Activated CD8-positive, alpha-beta memory T cell treated with anti-CD3 and anti-CD28 coated beads for 4 hours (primary cell): ENCODE results near the gene PGM2L1.
"Not testable (repeated sequence)": the region's sequence is repeated elsewhere in the genome, so short reads cannot be mapped to it uniquely, and the experiment has no call there.

Experiments used
- DNase-seq, 2 donors: peaks; one replicate each; pipeline ENCODE4 v3.0.0-alpha.2; 2020; ENCODE audit warnings: low read depth in 2 of 2

PGM2L1 gene

GRCh38 chr11:74398244-74399159 lies at the start of gene PGM2L1:
TSS of gene PGM2L1 (minus strand) at chr11:74398433. CDS start at chr11:74398161, 272 bp downstream.
- peak; percentile 84 to 88 for DNase-seq

- DNase-seq = no peak
These were observed 49.5 kb upstream of the PGM2L1 start for GRCh38 chr11:74447720-74448119.

GRCh38 chr11:74446532-74446938 lies 48.3 kb upstream of the PGM2L1 start:
- no peak for DNase-seq

DNA sequence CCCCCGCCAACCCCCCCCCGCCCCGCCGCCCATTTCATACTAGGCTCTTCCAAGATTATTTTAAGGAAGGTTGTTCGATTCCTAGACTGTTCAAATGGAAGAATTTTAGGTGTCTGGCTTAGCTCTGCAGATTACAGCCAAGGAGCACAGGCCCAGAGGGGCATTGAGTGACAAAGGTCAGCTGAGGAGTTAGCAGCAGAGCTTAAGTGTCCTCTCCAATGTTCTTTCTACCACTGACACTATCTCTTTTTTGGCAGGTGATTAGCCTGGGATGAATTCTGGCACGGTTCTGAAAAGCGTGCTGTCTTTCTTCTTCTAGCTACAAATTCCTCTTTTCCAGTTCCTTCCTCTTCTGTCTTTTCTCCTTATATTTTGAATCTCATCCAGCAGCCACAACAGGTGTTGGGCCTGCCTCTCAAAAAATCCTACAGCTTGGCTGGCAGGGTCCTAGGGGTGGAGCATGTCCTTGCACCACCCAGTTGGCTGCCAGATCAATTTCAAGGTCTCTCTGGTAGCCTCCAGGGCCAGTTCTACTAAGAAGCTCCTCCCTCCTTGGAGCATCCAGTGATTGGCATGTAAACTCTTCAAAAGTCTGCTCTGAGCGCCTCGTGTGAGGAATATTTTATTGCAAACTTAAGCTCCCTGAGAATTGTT lies 46.1 kb upstream of the PGM2L1 start:
- DNase-seq = no peak

DNA sequence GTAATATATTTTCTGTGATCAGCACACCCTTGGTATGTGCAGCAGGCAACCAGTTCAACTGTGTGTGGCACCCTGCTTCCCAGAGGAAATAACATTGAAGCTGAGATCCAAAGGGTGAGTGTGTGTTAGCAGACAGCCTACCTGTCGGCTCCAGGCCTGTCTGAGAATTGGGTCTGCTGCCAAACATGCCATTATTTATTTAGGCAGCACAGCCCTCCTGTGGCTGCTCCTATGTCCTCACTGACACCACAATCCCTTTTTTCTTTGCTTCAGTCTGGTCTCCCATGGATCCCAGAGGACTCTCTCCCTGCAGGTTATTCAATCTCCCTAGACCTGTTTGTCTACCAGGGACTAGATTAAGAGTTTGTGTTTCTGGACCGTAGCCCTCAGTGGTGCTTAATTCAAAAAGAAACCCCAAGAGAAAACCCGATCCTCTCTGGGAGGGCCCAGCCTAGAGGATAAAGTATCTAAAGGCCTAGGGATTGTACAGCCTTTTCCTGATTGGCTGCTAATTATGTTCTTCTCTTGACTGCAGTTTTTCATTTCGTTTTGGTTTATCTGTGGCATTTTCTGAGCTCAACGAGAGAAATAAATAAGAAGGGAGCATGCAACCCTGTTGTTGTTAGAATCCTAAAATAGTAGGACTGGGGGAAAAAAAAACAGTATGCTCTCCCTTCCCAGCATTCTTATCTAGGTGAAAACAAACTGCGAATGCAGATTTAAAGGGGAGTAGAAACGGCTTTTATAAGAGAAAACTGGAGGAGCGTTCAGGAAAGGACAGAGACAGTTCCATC lies 45.0 kb upstream of the PGM2L1 start:
- no peak for DNase-seq

DNA sequence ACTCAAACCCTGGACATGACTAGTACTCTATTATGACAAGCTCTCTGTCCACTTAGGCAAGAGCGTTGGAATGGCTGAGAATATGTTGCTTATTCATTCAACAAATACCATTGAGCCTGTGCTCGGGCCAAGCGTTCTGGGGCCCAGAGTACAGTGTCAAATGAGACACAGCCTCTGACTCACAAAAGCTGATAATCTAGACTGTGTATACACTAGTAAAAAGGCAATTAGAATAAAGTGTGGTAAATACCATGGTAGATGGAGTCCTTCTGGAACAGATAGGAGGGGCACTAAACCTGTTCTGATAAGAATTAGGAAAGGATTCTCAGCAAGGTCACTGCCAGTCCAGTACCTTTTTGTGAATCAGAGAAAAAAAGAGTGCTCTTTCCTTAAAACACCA lies 44.4 kb upstream of the PGM2L1 start:
- DNase-seq = no peak

DNA sequence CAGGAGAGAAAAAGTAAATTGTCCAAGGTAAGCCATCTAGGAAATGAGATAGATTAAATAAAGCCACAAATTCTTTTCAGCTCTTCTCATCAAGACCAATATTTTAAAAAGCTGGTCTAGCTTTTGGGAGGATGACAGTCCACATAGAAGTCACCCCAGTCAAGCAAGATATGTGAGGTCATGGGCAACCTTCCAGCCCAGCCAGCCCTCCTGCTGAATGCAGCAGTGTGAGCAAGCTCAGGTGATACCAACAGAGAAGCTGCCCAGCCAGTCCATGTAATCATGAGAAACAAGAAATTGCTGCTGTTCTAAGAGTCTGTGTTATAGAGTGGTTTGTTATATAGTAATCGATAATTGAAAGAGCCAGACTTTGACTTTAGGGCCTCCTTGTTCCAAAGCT lies 40.4 kb upstream of the PGM2L1 start:
- no peak for DNase-seq

- no peak for DNase-seq
These were observed 39.3 kb upstream of the PGM2L1 start for GRCh38 chr11:74437441-74438042.

- DNase-seq = no peak
These were observed 36.3 kb upstream of the PGM2L1 start for GRCh38 chr11:74434528-74434927.

GRCh38 chr11:74429205-74429604 lies 31.0 kb upstream of the PGM2L1 start:
- no peak for DNase-seq

DNA sequence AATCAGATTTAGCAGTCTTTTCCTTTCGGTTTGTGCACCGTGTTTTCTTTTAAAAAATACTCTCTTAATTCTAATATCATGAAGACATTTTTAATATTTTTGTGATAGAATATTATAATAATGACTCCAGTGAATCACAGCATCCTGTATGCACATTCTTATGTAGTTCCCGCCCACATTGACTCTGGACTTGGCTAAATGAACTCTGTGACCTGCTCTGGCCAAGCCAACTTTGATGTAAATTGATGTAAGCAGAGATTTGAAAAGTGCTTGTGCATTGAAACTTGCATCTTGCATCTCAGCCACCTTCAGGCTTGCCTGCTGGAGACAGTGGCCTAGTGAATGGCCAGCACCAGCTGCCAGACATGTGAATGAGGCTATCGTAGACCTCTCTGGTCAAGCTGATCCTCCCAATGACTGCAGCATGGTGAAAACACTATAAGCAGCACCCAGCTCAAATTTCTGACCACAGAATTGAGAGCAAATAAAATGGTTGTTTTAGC lies 29.2 kb upstream of the PGM2L1 start:
- no peak for DNase-seq

DNA sequence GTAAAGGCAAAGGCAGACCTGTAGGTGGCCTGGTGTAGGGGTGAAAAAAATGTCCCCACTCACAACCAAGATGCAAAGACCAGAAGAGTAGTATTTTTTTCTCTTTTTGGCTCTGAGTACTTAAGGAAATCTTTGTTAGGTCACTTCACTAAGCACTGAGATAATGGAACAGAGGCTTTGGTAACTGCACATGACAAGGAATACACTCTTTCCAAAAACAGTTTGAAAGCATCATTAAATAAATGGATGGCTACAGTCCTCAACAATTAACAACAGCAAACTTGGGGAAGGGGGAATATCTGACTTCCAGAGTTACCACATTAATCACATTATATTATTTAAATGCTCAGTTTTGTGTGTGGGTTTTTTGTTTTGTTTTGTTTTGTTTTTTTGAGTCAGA lies 26.9 kb upstream of the PGM2L1 start:
- no peak for DNase-seq

DNA sequence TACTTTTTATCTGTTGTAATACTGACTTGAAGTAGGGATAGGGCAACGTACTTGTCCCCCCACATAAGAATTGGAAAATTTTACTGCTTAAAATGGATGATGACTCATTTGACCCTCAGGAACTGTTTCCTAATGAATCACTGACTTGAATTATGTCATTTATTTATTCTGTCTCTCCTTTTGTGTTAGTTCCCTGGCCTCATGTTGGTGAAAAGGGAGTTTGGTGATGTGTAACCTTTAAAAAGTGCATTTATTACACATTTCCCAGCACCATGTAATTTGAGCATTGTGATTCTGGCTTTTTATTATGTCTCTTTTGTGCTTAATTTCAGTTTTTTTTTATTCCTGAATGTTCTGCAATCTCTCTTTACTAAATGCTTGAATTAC lies 20.3 kb upstream of the PGM2L1 start:
- DNase-seq = no peak

GRCh38 chr11:74417860-74418508 lies 19.8 kb upstream of the PGM2L1 start:
- no peak for DNase-seq

- no peak for DNase-seq
These were observed 19.2 kb upstream of the PGM2L1 start for GRCh38 chr11:74417379-74417804.

GRCh38 chr11:74416974-74417373 lies 18.7 kb upstream of the PGM2L1 start:
- DNase-seq = not testable (repeated sequence)

- no peak for DNase-seq
These were observed 14.6 kb upstream of the PGM2L1 start for GRCh38 chr11:74412733-74413359.

GRCh38 chr11:74412321-74412720 lies 14.1 kb upstream of the PGM2L1 start:
- no peak for DNase-seq

GRCh38 chr11:74409633-74410032 lies 11.4 kb upstream of the PGM2L1 start:
- no peak for DNase-seq

- no peak for DNase-seq
These were observed 5.5 kb upstream of the PGM2L1 start for GRCh38 chr11:74403607-74404321.
